Natural killer cell (primary cell): ENCODE data around the gene CTIF. TPM values are rescaled to one million over a fixed set of nuclear protein-coding genes. Genes with fewer than 3 reads are reported as not detected.

ENCODE experiments used
- ATAC-seq, 3 donors: fragments of 150-1000 bp in 2 of 3; fragments of 200-7000 bp in 1 of 3; cut with Tn5 transposase; 1 replicate in 1 of 3; 2 replicates in 2 of 3; pipeline ENCODE4 v1.10.0; 2021; ENCODE audit warnings: mild to moderate bottlenecking in 2 of 3, moderate library complexity in 2 of 3
- DNase-seq, 2 donors: peaks; one replicate each; pipeline versions ENCODE4 v3.0.0 to v3.0.0-alpha.2; 2013 to 2021; ENCODE audit warnings: mixed read lengths in 1 of 2
- H3K27ac ChIP-seq: one replicate; pipeline ENCODE4 v1.5.1; 2013; ENCODE audit warnings: mild to moderate bottlenecking, low read length
- H3K27me3 ChIP-seq: one replicate; pipeline ENCODE4 v1.6.1; 2013; ENCODE audit warnings: low read length; ENCODE audit not compliant: control insufficient read depth, insufficient read depth
- H3K36me3 ChIP-seq: one replicate; pipeline ENCODE4 v1.6.1; 2013; ENCODE audit warnings: low read length; ENCODE audit not compliant: control insufficient read depth, insufficient read depth
- H3K4me1 ChIP-seq: one replicate; pipeline ENCODE4 v1.6.1; 2013; ENCODE audit warnings: low read length; ENCODE audit not compliant: control insufficient read depth, insufficient read depth
- H3K4me3 ChIP-seq: one replicate; pipeline ENCODE4 v1.5.1; 2013; ENCODE audit warnings: low read length
- H3K9me3 ChIP-seq: one replicate; pipeline ENCODE4 v1.6.1; 2013; ENCODE audit warnings: low read length; ENCODE audit not compliant: control insufficient read depth, insufficient read depth
- H3K27ac Mint-ChIP-seq, 2 donors: one replicate each; pipeline ENCODE4 v1.8.0; 2022; ENCODE audit warnings: mild to moderate bottlenecking in 2 of 2, mixed read lengths in 2 of 2, moderate library complexity in 1 of 2
- H3K27me3 Mint-ChIP-seq, 2 donors: one replicate each; pipeline ENCODE4 v1.8.0; 2022; ENCODE audit warnings: low read depth in 2 of 2, mixed read lengths in 2 of 2
- H3K36me3 Mint-ChIP-seq: one replicate; pipeline ENCODE4 v1.8.0; 2022; ENCODE audit warnings: mixed read lengths
- H3K4me1 Mint-ChIP-seq, 2 donors: one replicate each; pipeline ENCODE4 v1.8.0; 2022; ENCODE audit warnings: mixed read lengths in 2 of 2
- H3K4me3 Mint-ChIP-seq: one replicate; pipeline ENCODE4 v1.8.0; 2022; ENCODE audit warnings: mild to moderate bottlenecking, moderate library complexity, mixed read lengths
- H3K9me3 Mint-ChIP-seq, 2 donors: one replicate each; pipeline ENCODE4 v1.8.0; 2022; ENCODE audit warnings: mixed read lengths in 2 of 2
- CTCF ChIP-seq: fragments of 200-600 bp; IDR thresholded peaks from one replicate; pipeline ENCODE4 v1.8.0; 2022; ENCODE audit warnings: antibody characterized with exemption
- WGBS: methylation state at CpG from one replicate; pipeline ENCODE4 v1.1.7; 2013; ENCODE audit warnings: missing lambda C conversion rate; ENCODE audit not compliant: insufficient coverage; 5-methylcytosine and 5-hydroxymethylcytosine counted together
- intact Hi-C: fragments of 100-400 bp; cut with micrococcal nuclease; formaldehyde crosslinking; loops from one replicate; pipeline ENCODE4 v1.14.2; 2022
- total RNA-seq, 4 donors: library from RNA; stranded (reverse); fragments of 120-200 nt in 1 of 4; gene quantifications; one replicate each; pipeline versions ENCODE4 v1.2.3 to v1.2.4, GENCODE V29; 2013 to 2022

CTIF gene
- total RNA-seq, 3 donors from 2014 or later (not counting 1 experiment from before 2014, with no cell fraction given) = 6.9 to 10.2 (median 8.2) TPM

DNA sequence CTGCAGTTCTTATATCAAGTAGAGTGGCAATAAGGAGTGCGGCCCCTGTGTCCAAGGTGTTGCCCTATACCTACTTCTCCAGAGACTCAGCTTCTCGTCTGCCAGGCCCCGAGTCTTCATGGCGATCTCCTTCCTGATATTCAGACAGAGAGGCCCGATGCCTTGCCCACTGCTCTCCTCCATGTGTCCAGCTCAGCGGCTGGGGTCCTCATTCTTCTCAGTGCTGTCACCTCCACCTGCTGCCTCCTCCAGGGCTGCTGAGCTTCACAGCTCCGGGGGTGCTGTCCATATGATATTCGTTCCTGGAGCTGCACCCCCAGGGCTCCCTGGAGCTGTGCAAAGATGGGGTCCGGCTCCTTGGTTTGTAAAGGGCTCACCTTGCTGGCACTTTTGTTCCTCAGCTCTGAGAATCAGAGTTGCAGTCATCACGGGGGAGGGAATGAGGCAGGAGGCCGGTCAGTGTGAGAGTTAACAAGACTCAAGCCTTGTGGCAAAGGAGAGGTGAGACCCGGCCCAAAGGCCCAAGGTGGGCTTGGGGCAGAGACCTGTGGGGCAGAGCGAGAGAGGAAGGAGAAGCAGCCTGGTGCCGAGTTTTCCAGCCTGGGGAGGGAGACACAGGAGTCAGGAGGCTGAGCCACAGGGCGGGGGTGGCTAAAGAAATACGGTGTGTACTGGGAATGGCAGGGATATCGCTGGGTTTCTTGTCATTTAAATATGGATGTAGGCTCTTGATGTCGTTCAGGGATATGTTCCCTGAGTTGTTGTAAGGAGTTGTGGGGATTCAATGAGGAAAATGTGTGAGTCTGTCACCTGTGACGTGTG lies 120.6 kb downstream of the CTIF start:
- H3K9me3 Mint-ChIP-seq = no peaks in the 10 kb centered on the region
- H3K27me3 ChIP-seq = no peaks in the 10 kb centered on the region
- H3K27ac ChIP-seq = no peak overlapping the region
- H3K36me3 ChIP-seq = no peaks in the 10 kb centered on the region
- H3K27me3 Mint-ChIP-seq = peaks cover 4 to 7% of the 10 kb centered on the region in 2 donors
- ATAC-seq (no peak), DNase-seq (no peak)
- no peaks in the 10 kb centered on the region for H3K36me3 Mint-ChIP-seq
- no peak overlapping the region for H3K27ac Mint-ChIP-seq
- peaks cover 3% of the 10 kb centered on the region for H3K4me1 ChIP-seq
- H3K4me3 ChIP-seq = no peak overlapping the region
- no peak overlapping the region for H3K4me3 Mint-ChIP-seq
- no peaks in the 10 kb centered on the region for H3K9me3 ChIP-seq
- intact Hi-C loops = no loop called here
- WGBS = 93% methylated on average over 19 of the region's 19 CpGs
- no peak for TF ChIP-seq CTCF
- H3K4me1 Mint-ChIP-seq = peaks cover 0 to 5% of the 10 kb centered on the region in 2 donors

- no peak overlapping the region for H3K4me3 Mint-ChIP-seq
- 79% methylated on average over 7 of the region's 7 CpGs for WGBS
- peaks cover 4 to 7% of the 10 kb centered on the region in 2 donors for H3K27me3 Mint-ChIP-seq
- Histone ChIP-seq H3K9me3 (no peaks in the 10 kb centered on the region), H3K36me3 (no peaks in the 10 kb centered on the region), H3K27me3 (no peaks in the 10 kb centered on the region), H3K4me1 (peaks cover 5% of the 10 kb centered on the region), H3K4me3 (no peak overlapping the region), H3K27ac (no peak overlapping the region)
- no peaks in the 10 kb centered on the region for H3K9me3 Mint-ChIP-seq
- H3K4me1 Mint-ChIP-seq = peaks cover 0 to 5% of the 10 kb centered on the region in 2 donors
- no peak for DNase-seq
- intact Hi-C loops = no loop called here
- H3K36me3 Mint-ChIP-seq = no peaks in the 10 kb centered on the region
- no peak for TF ChIP-seq CTCF
- no peak overlapping the region for H3K27ac Mint-ChIP-seq
- ATAC-seq = no peak
Observed at GRCh38 chr18:48660346-48661228, 121.8 kb downstream of the CTIF start.

DNA sequence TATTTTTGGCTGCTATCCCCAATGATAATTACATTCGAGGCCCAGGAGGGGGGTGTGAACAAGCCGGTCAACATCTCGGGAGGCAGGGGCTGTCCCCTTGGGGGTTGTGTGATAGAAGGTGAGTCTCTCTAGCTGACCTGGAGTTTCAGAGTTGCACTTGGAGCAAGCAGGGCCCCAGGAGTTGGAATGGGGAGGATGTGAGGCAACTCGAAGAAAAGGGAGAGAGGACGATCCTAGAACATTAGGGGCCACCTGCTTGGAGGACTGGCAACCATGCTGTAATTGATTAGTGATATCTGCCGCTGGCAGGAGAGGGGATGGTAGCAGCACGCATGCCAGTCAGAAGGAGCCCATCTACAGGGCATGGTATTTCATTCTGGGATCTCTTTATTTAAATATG lies 122.6 kb downstream of the CTIF start:
- peaks cover 0 to 2% of the 10 kb centered on the region in 2 donors for H3K9me3 Mint-ChIP-seq

More for the DNA sequence above, 122.6 kb downstream of the CTIF start:
- Histone ChIP-seq H3K4me3 (no peak overlapping the region), H3K27me3 (no peaks in the 10 kb centered on the region), H3K27ac (no peak overlapping the region), H3K36me3 (no peaks in the 10 kb centered on the region), H3K4me1 (peaks cover 5% of the 10 kb centered on the region), H3K9me3 (no peaks in the 10 kb centered on the region)
- TF ChIP-seq CTCF = no peak
- Mint-ChIP-seq H3K4me1 (peaks cover 0 to 5% of the 10 kb centered on the region in 2 donors), H3K4me3 (no peak overlapping the region), H3K27me3 (peaks cover 4 to 7% of the 10 kb centered on the region in 2 donors), H3K27ac (no peak overlapping the region), H3K36me3 (no peaks in the 10 kb centered on the region)
- 90% methylated on average over 7 of the region's 7 CpGs for WGBS
- intact Hi-C loops = no loop called here
- DNase-seq (no peak), ATAC-seq (no peak)
